Activated CD4-positive, alpha-beta memory T cell treated with anti-CD3 and anti-CD28 coated beads, Interleukin-2, amount 10 ng/mL, durations not matched to agents 7 days and 5 days (primary cell): Measurements from ENCODE around the gene AIFM3. TPM values are rescaled to one million over a fixed set of nuclear protein-coding genes. Genes with fewer than 3 reads are reported as not detected.

ENCODE experiments used
- CTCF ChIA-PET: fragments of 350-600 bp; sonication (Branson Sonifier 250); formaldehyde crosslinking; loops from one replicate; lab custom pipeline; 2021; ENCODE audit warnings: antibody characterized with exemption, inconsistent platforms; lab: Charles Lee
- POLR2A ChIA-PET: fragments of 350-600 bp; sonication (Branson Sonifier 250); formaldehyde crosslinking; loops from one replicate; lab custom pipeline; 2021; ENCODE audit warnings: antibody characterized with exemption; lab: Charles Lee
- DNase-seq: peaks from one replicate; pipeline ENCODE4 v3.0.0-alpha.2; 2020
- H3K27ac Mint-ChIP-seq: one replicate; pipeline ENCODE4 v1.8.0; 2021; ENCODE audit warnings: mild to moderate bottlenecking, mixed read lengths
- H3K27me3 Mint-ChIP-seq: one replicate; pipeline ENCODE4 v1.8.0; 2021; ENCODE audit warnings: mixed read lengths
- H3K36me3 Mint-ChIP-seq: one replicate; pipeline ENCODE4 v1.8.0; 2021; ENCODE audit warnings: low read depth, mixed read lengths
- H3K4me1 Mint-ChIP-seq: one replicate; pipeline ENCODE4 v1.8.0; 2021; ENCODE audit warnings: mixed read lengths
- H3K4me3 Mint-ChIP-seq: one replicate; pipeline ENCODE4 v1.8.0; 2021; ENCODE audit warnings: mild to moderate bottlenecking, mixed read lengths
- H3K9me3 Mint-ChIP-seq: one replicate; pipeline ENCODE4 v1.8.0; 2021; ENCODE audit warnings: mixed read lengths
- total RNA-seq, 2 experiments: library from RNA; stranded (reverse); gene quantifications; one replicate each; pipeline ENCODE4 v1.2.3, GENCODE V29; 2021

Gene AIFM3
- total RNA-seq, 2 experiments from 2014 or later, result 0.23 to 0.58 TPM

- Mint-ChIP-seq H3K4me3 (no peak overlapping the region), H3K36me3 (peaks cover 15% of the 10 kb centered on the region), H3K27me3 (no peaks in the 10 kb centered on the region), H3K4me1 (peaks cover 10% of the 10 kb centered on the region), H3K27ac (no peak overlapping the region), H3K9me3 (no peaks in the 10 kb centered on the region)
- no peak for DNase-seq
- ChIA-PET CTCF (no interaction called here), POLR2A (no interaction called here)
Observed at GRCh38 chr22:20993304-20994127, 26.5 kb downstream of the AIFM3 start.

GRCh38 chr22:20994128-20994901, 27.3 kb downstream of the AIFM3 start:
- H3K4me3 Mint-ChIP-seq, result no peak overlapping the region
- no peak for DNase-seq
- CTCF ChIA-PET, result no interaction called here
- no peaks in the 10 kb centered on the region for H3K27me3 Mint-ChIP-seq
- peaks cover 18% of the 10 kb centered on the region for H3K36me3 Mint-ChIP-seq
- no peaks in the 10 kb centered on the region for H3K9me3 Mint-ChIP-seq
- no peak overlapping the region for H3K27ac Mint-ChIP-seq
- peaks cover 7% of the 10 kb centered on the region for H3K4me1 Mint-ChIP-seq
- POLR2A ChIA-PET, result no interaction called here

GRCh38 chr22:20994902-20995241, 27.8 kb downstream of the AIFM3 start:
- no peak for DNase-seq
- H3K27me3 Mint-ChIP-seq, result no peaks in the 10 kb centered on the region
- POLR2A ChIA-PET, result no interaction called here
- no peak overlapping the region for H3K4me3 Mint-ChIP-seq
- H3K27ac Mint-ChIP-seq, result no peak overlapping the region
- H3K9me3 Mint-ChIP-seq, result no peaks in the 10 kb centered on the region
- H3K4me1 Mint-ChIP-seq, result peaks cover 5% of the 10 kb centered on the region
- CTCF ChIA-PET, result no interaction called here
- H3K36me3 Mint-ChIP-seq, result peaks cover 21% of the 10 kb centered on the region

- ChIA-PET CTCF (no interaction called here), POLR2A (no interaction called here)
- Mint-ChIP-seq H3K9me3 (no peaks in the 10 kb centered on the region), H3K4me1 (peaks cover 8% of the 10 kb centered on the region), H3K4me3 (no peak overlapping the region), H3K27me3 (no peaks in the 10 kb centered on the region), H3K27ac (no peak overlapping the region), H3K36me3 (peaks cover 22% of the 10 kb centered on the region)
- no peak for DNase-seq
Observed at GRCh38 chr22:20995329-20996030, 28.4 kb downstream of the AIFM3 start.

- Mint-ChIP-seq H3K4me3 (no peak overlapping the region), H3K9me3 (no peaks in the 10 kb centered on the region), H3K4me1 (peaks cover 13% of the 10 kb centered on the region), H3K27me3 (no peaks in the 10 kb centered on the region), H3K36me3 (peaks cover 17% of the 10 kb centered on the region), H3K27ac (no peak overlapping the region)
- ChIA-PET CTCF (no interaction called here), POLR2A (no interaction called here)
- DNase-seq, result no peak
Observed at GRCh38 chr22:20996031-20996410, 29.0 kb downstream of the AIFM3 start.

- POLR2A ChIA-PET, result no interaction called here
- H3K4me3 Mint-ChIP-seq, result no peak overlapping the region
- H3K9me3 Mint-ChIP-seq, result no peaks in the 10 kb centered on the region
- CTCF ChIA-PET, result no interaction called here
- H3K27me3 Mint-ChIP-seq, result no peaks in the 10 kb centered on the region
- DNase-seq, result no peak
- H3K27ac Mint-ChIP-seq, result no peak overlapping the region
- peaks cover 20% of the 10 kb centered on the region for H3K36me3 Mint-ChIP-seq
- H3K4me1 Mint-ChIP-seq, result peaks cover 19% of the 10 kb centered on the region
Observed at GRCh38 chr22:20996598-20997535, 29.8 kb downstream of the AIFM3 start.

- H3K9me3 Mint-ChIP-seq, result no peaks in the 10 kb centered on the region
- H3K27ac Mint-ChIP-seq, result no peak overlapping the region
- H3K36me3 Mint-ChIP-seq, result peaks cover 20% of the 10 kb centered on the region
- no peaks in the 10 kb centered on the region for H3K27me3 Mint-ChIP-seq
- DNase-seq, result no peak
- ChIA-PET CTCF (no interaction called here), POLR2A (no interaction called here)
- no peak overlapping the region for H3K4me3 Mint-ChIP-seq
- peaks cover 21% of the 10 kb centered on the region for H3K4me1 Mint-ChIP-seq
Observed at GRCh38 chr22:20997536-20998257, 30.6 kb downstream of the AIFM3 start.

- Mint-ChIP-seq H3K36me3 (peaks cover 20% of the 10 kb centered on the region), H3K4me3 (no peak overlapping the region), H3K9me3 (no peaks in the 10 kb centered on the region), H3K4me1 (peaks cover 29% of the 10 kb centered on the region), H3K27ac (no peak overlapping the region), H3K27me3 (no peaks in the 10 kb centered on the region)
- ChIA-PET POLR2A (interaction anchor here (1.0 to 5.5 kb wide), 4 partner anchors 8 to 16 kb away, joined by 3 to 48 read pairs (median 4); partner anchors contain the start of gene LZTR1), CTCF (no interaction called here)
- no peak for DNase-seq
Observed at GRCh38 chr22:20998411-20999336, 31.6 kb downstream of the AIFM3 start.

- peak overlapping the region; percentile 92 for H3K4me3 Mint-ChIP-seq
- no peak for DNase-seq
- peaks cover 20% of the 10 kb centered on the region for H3K36me3 Mint-ChIP-seq
- POLR2A ChIA-PET, result interaction anchor here (1.0 to 5.5 kb wide), 6 partner anchors 8 to 82 kb away, joined by 3 to 48 read pairs (median 4); partner anchors contain the start of genes CRKL and LZTR1
- no peaks in the 10 kb centered on the region for H3K27me3 Mint-ChIP-seq
- CTCF ChIA-PET, result no interaction called here
- H3K27ac Mint-ChIP-seq, result peak overlapping the region; percentile 29
- H3K4me1 Mint-ChIP-seq, result peaks cover 34% of the 10 kb centered on the region
- H3K9me3 Mint-ChIP-seq, result no peaks in the 10 kb centered on the region
Observed at GRCh38 chr22:20999350-21000206, 32.5 kb downstream of the AIFM3 start.

GRCh38 chr22:21000207-21000986, 33.3 kb downstream of the AIFM3 start:
- Mint-ChIP-seq H3K9me3 (no peaks in the 10 kb centered on the region), H3K27ac (peak overlapping the region; percentile 90), H3K27me3 (no peaks in the 10 kb centered on the region), H3K4me1 (peaks cover 34% of the 10 kb centered on the region), H3K36me3 (peaks cover 18% of the 10 kb centered on the region), H3K4me3 (peak overlapping the region; percentile 92)
- CTCF ChIA-PET, result interaction anchor here (0.7 to 1.4 kb wide), 2 partner anchors 19 to 115 kb away, joined by 3 to 7 read pairs; partner anchors contain the start of gene LZTR1
- DNase-seq, result no peak
- POLR2A ChIA-PET, result interaction anchor here (1.0 to 5.5 kb wide), 5 partner anchors 9 to 83 kb away, joined by 4 to 48 read pairs (median 8); partner anchors contain the start of genes CRKL, LZTR1 and P2RX6
